ENCODE results near the gene BCORL1. TPM values are rescaled to one million over a fixed set of nuclear protein-coding genes. Genes with fewer than 3 reads are reported as not detected.

Gene BCORL1
- total and polyA plus RNA-seq, 2 of the 8 experiments (the other 6 are each of a cell fraction or from before 2014, with no cell fraction given) = 1.4 to 6.2 TPM

DNA sequence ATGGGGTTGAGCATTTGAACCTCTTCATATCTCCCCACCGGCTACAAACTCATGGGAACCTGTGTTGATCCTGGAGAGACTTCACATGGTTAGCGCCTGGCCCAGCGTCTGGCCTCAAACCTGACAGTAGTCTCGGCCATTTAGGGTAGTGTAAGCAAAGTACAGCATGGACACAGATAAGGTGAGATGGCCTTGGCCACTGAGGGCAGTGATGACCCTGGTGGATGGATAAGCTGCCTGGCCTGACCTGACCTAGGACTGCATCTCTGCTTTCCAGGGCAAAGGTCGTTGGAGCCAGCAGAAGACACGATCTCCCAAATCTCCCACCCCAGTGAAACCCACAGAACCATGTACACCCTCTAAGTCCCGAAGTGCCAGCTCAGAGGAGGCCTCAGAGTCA, 51.7 kb downstream of the BCORL1 start:
- Histone ChIP-seq H3K27ac (ENCODE audit: low read depth, low read length) (no peak overlapping the region), H2AFZ (ENCODE audit: low read length) (no peak overlapping the region), H3K4me3 (ENCODE audit: extremely low read depth in 1 of 4, insufficient read depth in 2 of 4, low read depth in 3 of 4, low read length in 4 of 4) (no peak overlapping the region), H2BK12ac (ENCODE audit: low read depth, low read length) (no peak overlapping the region), H3K4me2 (ENCODE audit: insufficient read depth in 1 of 2, low read depth in 2 of 2, low read length in 2 of 2) (no peak overlapping the region), H2AK5ac (ENCODE audit: low read depth, low read length) (no peak overlapping the region), H3K9me3 (ENCODE audit: insufficient read depth in 2 of 2, low read depth in 1 of 2, low read length in 1 of 2) (no peaks in the 10 kb centered on the region), H4K91ac (replicated peaks; ENCODE audit: insufficient read length, low read length) (no peak overlapping the region), H3K18ac (ENCODE audit: extremely low read depth, low read length) (no peak overlapping the region), H3K27me3 (replicated peaks in 1 of 4; ENCODE audit: control insufficient read depth in 3 of 4, extremely low read depth in 1 of 4, insufficient read depth in 3 of 4, low read length in 3 of 4) (no peaks in the 10 kb centered on the region), H2BK15ac (ENCODE audit: low read length) (no peak overlapping the region), H2BK20ac (ENCODE audit: low read length) (no peak overlapping the region), H2BK120ac (replicated peaks; ENCODE audit: low read depth, low read length) (no peak overlapping the region), H4K20me1 (replicated peaks in 1 of 2; ENCODE audit: control insufficient read depth in 1 of 2, insufficient read depth in 2 of 2, low read length in 2 of 2) (no peaks in the 10 kb centered on the region), H3K14ac (ENCODE audit: insufficient read length) (no peak overlapping the region), H3K9ac (replicated peaks in 1 of 4; ENCODE audit: extremely low read depth in 1 of 4, low read depth in 3 of 4, low read length in 3 of 4) (no peak overlapping the region), H3K79me1 (ENCODE audit: low read depth, low read length) (no peaks in the 10 kb centered on the region), H3K56ac (replicated peaks; ENCODE audit: insufficient read length, low read depth, low read length) (no peak overlapping the region), H3K36me3 (ENCODE audit: control insufficient read depth in 2 of 4, insufficient read depth in 4 of 4, low read length in 3 of 4) (peaks cover 0 to 4% (median 0%) of the 10 kb centered on the region in 4 experiments; a peak in 3 of 8 replicates), H2BK5ac (ENCODE audit: low read depth, low read length) (no peak overlapping the region), H3K4me1 (replicated peaks in 1 of 4; ENCODE audit: control insufficient read depth in 3 of 4, insufficient read depth in 4 of 4, low read length in 3 of 4) (peaks cover 0 to 8% (median 0%) of the 10 kb centered on the region in 4 experiments; a peak in 1 of 7 replicates), H3K4ac (replicated peaks; ENCODE audit: insufficient read length, low read depth, low read length) (no peak overlapping the region), H3K23ac (ENCODE audit: insufficient read length) (no peak overlapping the region), H3K23me2 (ENCODE audit: low read depth, low read length) (no peaks in the 10 kb centered on the region), H3K79me2 (ENCODE audit: control insufficient read depth in 1 of 2, insufficient read depth in 2 of 2, low read length in 2 of 2) (no peaks in the 10 kb centered on the region), H4K5ac (ENCODE audit: insufficient read length, low read depth, low read length) (no peak overlapping the region), H4K8ac (ENCODE audit: extremely low read depth, insufficient read depth, low read length) (no peak overlapping the region)
- CTCF ChIA-PET (ENCODE audit: partially characterized antibody) = interaction anchor here (0.8 to 2.4 kb wide), 5 partner anchors 9 to 108 kb away, joined by 3 to 16 read pairs (median 5); no protein-coding TSS in a partner anchor
- DNase-seq (ENCODE audit: low read depth in 1 of 2, low spot score in 2 of 2) = no peak
- TF ChIP-seq POLR2A (IDR thresholded peaks at IDR 0.05; ENCODE audit: control extremely low read depth in 1 of 2, low read depth in 2 of 2, low read length in 2 of 2) (no peak), JUN (IDR thresholded peaks at IDR 0.05; ENCODE audit: low read depth, low read length) (no peak), SIN3A (conservative IDR thresholded peaks at IDR 0.05 in 1 of 2, IDR thresholded peaks at IDR 0.05 in 1 of 2; ENCODE audit: low read depth in 1 of 2, low read length in 2 of 2) (no peak), TBP (IDR thresholded peaks at IDR 0.05; ENCODE audit: low read depth, low read length) (no peak)
- FAIRE-seq = no peak
- WGBS, 2 experiments (ENCODE audit: extremely low coverage in 1 of 2, insufficient coverage in 1 of 2, insufficient read length in 1 of 2, insufficient replicate concordance in 2 of 2, low coverage in 1 of 2, low lambda C conversion rate in 2 of 2, missing lambda C conversion rate in 1 of 2) = 99% methylated on average over 7 of the region's 7 CpGs; no CpG with 5 or more reads in 1 of the 2 experiments
- POLR2A ChIA-PET (ENCODE audit: partially characterized antibody) = no interaction called here
